ENCODE results near the gene PTPRD.

GRCh38 chr9:8730618-8731017, 1882.2 kb downstream of the PTPRD start:
- TF ChIP-seq, protein P1, sequence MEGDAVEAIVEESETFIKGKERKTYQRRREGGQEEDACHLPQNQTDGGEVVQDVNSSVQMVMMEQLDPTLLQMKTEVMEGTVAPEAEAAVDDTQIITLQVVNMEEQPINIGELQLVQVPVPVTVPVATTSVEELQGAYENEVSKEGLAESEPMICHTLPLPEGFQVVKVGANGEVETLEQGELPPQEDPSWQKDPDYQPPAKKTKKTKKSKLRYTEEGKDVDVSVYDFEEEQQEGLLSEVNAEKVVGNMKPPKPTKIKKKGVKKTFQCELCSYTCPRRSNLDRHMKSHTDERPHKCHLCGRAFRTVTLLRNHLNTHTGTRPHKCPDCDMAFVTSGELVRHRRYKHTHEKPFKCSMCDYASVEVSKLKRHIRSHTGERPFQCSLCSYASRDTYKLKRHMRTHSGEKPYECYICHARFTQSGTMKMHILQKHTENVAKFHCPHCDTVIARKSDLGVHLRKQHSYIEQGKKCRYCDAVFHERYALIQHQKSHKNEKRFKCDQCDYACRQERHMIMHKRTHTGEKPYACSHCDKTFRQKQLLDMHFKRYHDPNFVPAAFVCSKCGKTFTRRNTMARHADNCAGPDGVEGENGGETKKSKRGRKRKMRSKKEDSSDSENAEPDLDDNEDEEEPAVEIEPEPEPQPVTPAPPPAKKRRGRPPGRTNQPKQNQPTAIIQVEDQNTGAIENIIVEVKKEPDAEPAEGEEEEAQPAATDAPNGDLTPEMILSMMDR (conservative IDR thresholded peaks at IDR 0.05; ENCODE audit: low read depth, low read length): no peak
- TF ChIP-seq MXI1 (IDR thresholded peaks at IDR 0.05; ENCODE audit: borderline replicate concordance, low read depth, low read length) (no peak), RCOR1 (IDR thresholded peaks at IDR 0.05; ENCODE audit: insufficient replicate concordance, low read length) (no peak), RAD21 (IDR thresholded peaks at IDR 0.05; ENCODE audit: low read length) (no peak)
